Stimulated activated CD8-positive, alpha-beta memory T cell treated with anti-CD3 and anti-CD28 coated beads, Interleukin-2, amount 100 ng/mL, for 48 hours (primary cell): ENCODE data around the gene KIF26A.

Experiments used
- DNase-seq, 2 donors: peaks; one replicate each; pipeline ENCODE4 v3.0.0-alpha.2; 2020; ENCODE audit warnings: low read depth in 2 of 2

KIF26A gene

GRCh38 chr14:104177411-104177810, 39.0 kb downstream of the KIF26A start:
- no peak for DNase-seq

- no peak for DNase-seq
These were observed 39.9 kb downstream of the KIF26A start for GRCh38 chr14:104178279-104178678.

- no peak for DNase-seq
These were observed 40.7 kb downstream of the KIF26A start for GRCh38 chr14:104179126-104179525.

- DNase-seq, result no peak
These were observed 41.3 kb downstream of the KIF26A start for GRCh38 chr14:104179564-104180129.

- no peak for DNase-seq
These were observed 42.3 kb downstream of the KIF26A start for GRCh38 chr14:104180561-104181165.

GRCh38 chr14:104181761-104182530, 43.6 kb downstream of the KIF26A start:
- DNase-seq, result no peak

GRCh38 chr14:104182857-104183425, 44.6 kb downstream of the KIF26A start:
- no peak for DNase-seq

- DNase-seq, result no peak
These were observed 45.4 kb downstream of the KIF26A start for GRCh38 chr14:104183796-104184195.

- no peak for DNase-seq
These were observed 46.1 kb downstream of the KIF26A start for GRCh38 chr14:104184506-104184905.

- DNase-seq, result no peak
These were observed 46.6 kb downstream of the KIF26A start for GRCh38 chr14:104184911-104185499.

GRCh38 chr14:104185916-104186495, 47.6 kb downstream of the KIF26A start:
- DNase-seq, result no peak

GRCh38 chr14:104186575-104186974, 48.2 kb downstream of the KIF26A start:
- DNase-seq, result no peak

GRCh38 chr14:104187121-104187889, 48.9 kb downstream of the KIF26A start:
- DNase-seq, result no peak

GRCh38 chr14:104187931-104188726, 49.7 kb downstream of the KIF26A start:
- no peak for DNase-seq

GRCh38 chr14:104188727-104189400, 50.5 kb downstream of the KIF26A start:
- DNase-seq, result no peak

- no peak for DNase-seq
These were observed 51.4 kb downstream of the KIF26A start for GRCh38 chr14:104189629-104190335.

- DNase-seq, result no peak
These were observed 52.1 kb downstream of the KIF26A start for GRCh38 chr14:104190396-104191000.

- DNase-seq, result no peak
These were observed 53.1 kb downstream of the KIF26A start for GRCh38 chr14:104191409-104191997.
